ENCODE measurements around the gene UTS2R. TPM values are rescaled to one million over a fixed set of nuclear protein-coding genes. Genes with fewer than 3 reads are reported as not detected.
A peak's percentile ranks its signal among the peaks of the same experiment; 100 is the strongest.

Gene UTS2R
- not detected in 2 replicates for total RNA-seq

DNA sequence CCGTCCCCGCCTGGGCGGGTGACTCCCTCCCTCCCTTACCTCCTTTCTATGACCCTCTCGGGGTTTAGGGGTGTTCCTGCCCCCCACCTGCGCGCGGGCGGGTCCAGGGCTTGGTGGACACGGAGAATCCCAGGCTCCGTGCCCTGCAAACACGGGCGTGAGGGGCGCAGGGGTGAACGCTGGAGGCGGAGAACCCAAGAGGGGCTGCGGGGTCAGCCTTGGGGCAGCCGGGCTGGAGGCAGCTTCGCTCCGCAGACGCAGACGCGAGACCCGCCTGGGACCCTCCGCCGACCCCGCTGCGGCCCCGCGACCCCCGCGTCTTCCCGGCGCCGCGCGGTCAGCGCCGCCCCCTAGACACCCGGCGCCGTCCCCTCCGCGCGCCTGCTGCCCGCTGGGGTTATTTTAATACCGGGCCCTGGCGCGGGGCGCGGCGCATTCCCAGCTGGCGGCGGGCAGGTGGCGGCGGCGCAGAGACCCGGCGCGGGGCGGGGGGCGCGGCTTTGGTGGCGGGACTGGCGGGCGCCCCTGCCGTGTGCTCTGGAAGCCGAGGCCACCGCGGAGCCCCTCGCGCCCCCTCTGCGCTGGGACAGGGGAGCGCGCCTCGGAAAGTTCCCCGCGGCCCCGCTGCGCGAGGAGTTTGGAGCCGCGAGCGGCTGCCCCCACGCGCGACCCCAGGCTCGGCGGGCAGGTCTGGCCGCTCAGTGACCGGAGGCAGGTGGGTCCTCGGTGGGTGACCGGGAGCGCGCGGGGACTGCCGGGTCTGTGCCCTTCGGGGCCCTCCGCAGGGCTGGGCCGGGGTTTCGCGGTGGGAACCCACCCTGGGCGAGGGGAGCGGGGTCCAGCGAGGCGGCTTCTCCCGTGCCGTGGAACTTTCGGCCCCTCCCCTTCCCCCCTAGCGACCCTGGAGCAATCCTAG lies at the start of gene UTS2R:
Gene UTS2R, plus strand, starts transcription at position 433 of the 916 bp plus-strand sequence. CDS start 2,560 bp downstream, outside the sequence.
- no peak for DNase-seq (ENCODE audit: low read depth in 2 of 2)

DNA sequence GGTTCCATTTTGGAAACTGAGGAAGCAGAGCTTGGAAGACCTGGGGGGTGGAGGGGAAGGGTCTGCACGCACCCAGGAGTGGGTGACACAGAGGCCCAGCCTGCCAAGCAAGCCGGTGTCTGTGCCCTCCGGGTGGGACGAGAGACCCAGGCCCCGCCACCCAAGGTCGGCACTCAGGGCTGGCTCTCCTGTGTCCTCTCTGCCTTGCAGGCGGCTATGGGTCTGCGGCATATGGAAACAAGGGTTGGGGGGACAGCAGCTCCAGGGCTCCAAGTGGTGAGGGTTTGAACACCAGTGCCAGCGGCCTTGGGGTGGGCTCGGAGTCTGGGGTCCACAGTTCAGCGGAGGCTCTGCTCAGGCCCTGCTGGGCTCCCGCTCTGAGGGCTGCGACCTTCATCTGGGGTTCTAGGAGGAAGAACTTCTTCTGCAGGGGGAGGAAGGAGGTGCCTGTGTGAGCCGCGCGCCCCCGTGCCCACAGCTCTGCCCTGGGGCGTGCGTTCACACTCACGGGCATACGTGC lies 49.6 kb upstream of the UTS2R start:
- DNase-seq (ENCODE audit: low read depth in 2 of 2), result no peak

DNA sequence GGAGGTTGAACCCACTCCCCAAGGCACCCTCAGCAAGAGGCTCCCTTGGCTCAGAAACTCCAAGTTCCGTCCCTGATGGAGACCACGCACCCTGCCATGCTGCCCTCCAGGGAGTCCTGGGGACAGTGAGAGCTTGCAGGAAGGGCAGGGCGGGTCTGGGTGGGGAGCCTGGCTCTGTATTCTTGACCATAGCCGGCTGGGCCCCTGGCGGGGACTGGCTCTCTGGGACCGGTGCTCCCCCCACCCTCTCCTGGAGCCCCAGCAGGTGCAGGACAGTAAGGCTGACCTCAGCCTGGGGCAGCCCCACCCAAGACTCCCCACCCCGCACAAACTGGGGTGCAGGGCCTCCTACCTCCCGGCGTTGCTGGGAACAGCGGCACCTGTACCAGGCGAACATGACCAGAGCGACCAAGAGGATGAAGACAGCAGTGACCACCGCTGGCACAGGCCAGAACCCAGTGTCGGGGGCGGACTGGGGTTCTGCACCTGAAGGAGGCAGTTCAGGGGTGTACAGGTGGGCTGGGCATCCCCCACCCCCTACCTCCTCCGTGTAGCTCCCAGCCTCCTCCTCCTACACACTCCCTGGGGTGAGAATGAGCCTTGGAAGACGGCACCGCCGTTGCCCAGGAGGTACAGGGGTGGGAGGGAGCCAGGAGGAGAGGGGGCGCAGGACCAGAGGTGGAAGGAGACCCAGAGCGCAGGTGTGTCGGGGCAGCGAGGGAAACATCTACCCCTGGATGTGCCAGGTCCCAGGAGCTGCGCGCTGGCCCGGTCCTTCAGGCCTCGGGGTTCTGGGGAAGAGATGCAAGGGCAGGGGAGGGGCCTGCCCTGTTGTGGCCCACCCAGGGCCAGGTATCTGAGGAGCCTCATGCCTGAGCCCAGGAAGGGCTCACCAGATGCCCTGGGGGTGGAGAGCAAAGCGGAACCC lies 48.8 kb upstream of the UTS2R start:
- no peak for DNase-seq (ENCODE audit: low read depth in 2 of 2)

DNA sequence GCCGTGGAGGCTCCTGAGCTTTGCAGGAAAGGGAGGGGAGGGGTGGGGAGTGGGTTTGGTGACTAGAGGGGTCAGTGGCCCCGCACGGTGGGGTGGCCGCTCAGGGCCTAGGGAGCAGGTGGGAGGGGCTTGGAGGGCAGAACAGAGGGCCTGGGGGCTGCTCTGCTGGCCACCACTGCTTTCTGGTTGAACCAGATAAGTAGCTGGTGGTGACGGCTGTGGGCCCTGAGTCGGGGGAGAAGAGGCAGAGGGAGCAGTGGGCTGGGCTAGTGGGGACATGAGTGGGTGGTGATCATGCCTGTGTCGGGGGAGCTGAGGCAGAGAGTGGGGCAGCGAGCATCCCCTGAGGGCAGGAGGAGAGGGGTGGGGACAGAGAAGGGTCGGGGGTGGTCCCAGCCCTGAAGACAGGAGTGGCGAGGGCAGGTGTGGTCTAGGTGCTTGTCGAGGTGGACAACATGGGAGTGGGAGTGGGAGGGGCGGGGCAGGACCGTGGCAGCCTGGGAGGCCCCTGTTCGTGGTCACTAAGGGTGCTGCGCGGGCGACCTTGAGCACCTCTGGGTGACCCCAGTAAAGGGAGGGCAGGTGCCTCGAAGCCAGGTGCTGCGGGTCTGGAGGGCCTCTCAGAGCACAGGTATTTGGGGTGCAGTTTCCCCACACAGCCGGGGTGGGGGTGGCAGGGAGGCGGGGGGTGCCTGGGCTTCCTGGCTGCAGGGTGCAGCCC lies 47.9 kb upstream of the UTS2R start:
- no peak for DNase-seq (ENCODE audit: low read depth in 2 of 2)

DNA sequence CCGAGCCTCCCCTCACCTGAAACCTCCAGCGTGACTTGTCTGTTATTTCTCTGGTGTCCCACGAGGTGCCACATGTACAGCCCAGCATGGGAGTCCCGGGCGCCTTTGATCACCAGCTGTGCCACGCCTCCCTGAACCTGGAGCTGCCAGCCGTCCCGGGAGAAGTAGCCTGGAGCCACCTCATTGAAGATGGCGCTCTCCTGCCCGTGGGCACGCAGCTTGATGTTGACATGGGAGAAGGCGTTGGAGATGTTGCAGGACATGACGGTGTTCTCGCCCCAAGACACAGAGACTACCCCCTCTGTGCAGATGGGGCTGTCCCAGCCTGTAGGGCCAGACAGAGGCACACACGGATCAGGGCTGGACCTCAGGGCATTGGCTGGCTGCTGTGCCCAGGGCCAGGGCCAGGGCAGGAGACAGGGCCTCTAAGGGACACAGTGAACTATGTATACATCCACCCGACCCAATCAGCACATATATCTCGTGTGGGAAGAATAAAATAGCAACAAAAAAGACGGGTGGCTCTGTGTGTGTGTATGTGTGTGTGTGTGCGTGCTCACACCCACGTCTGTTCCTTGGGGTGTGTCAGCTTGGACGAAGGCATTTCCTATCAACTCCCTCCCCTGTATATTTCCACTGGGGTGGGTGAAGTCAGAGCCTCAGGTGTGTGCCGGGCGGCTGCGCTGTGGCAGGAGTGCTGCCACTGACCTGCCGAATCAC lies 46.8 kb upstream of the UTS2R start:
- no peak for DNase-seq (ENCODE audit: low read depth in 2 of 2)

DNA sequence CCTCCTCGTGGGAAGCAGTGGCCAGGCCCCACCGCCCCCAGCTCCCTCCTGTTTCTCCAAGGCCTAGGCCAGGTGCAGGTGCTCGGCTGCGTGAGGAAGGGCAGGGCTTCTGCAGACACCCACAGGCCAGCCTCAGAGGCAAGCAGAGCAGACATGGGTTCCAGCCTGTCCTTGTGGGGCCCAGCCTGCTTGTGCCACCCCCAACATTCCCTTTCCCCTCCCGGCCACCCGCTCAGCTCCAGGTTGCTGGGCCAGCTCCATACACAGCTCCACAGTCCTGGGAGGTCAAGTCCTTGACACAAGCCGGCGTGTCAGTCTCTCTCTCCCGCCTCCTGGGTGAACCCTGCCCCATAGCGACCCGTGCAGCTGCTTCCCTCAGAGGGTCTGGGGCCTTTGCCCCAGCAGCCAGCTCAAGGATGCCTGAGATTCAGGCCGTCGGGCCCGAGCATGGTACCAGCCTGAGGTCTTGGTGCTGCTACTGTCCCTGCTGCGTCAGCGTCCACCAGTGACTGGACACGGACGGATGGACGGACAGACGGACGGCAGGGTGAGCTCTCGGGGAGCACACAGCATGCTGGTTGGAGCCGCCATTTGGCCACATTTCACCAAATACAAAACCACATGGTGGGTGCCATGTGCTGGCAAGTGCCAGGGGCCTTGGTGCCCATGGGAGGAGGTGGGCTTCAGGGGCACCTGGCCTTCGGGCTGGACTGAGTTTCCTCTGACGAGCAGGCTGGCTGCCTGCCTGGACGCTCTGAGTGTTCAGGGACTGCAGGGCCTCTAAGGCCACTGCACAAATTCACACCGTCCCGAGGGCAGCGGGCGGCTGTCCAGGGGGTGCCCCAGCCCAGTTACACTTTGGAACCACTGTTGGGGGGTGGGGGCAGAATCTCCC lies 46.0 kb upstream of the UTS2R start:
- DNase-seq (ENCODE audit: low read depth in 2 of 2), result no peak

DNA sequence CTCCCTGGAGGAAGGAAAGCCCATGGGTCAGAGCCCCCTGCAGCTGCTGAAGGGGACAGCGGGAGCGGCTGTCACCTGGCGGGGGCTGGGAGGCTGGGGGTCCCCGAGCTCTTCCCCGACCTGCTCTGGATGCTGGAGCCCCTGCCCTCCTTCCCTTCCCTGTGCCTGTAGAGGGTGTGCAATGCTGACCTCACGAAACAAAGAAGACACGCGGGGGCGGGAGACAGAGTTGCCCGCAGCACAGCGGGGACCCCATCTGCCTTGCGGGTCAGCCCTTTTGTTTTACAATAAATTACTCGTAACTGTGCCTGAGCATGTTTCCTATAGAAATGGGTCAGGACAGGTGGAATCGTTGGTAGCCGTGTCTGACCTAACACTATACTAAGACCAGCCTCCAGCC lies 44.3 kb upstream of the UTS2R start:
- no peak for DNase-seq (ENCODE audit: low read depth in 2 of 2)

DNA sequence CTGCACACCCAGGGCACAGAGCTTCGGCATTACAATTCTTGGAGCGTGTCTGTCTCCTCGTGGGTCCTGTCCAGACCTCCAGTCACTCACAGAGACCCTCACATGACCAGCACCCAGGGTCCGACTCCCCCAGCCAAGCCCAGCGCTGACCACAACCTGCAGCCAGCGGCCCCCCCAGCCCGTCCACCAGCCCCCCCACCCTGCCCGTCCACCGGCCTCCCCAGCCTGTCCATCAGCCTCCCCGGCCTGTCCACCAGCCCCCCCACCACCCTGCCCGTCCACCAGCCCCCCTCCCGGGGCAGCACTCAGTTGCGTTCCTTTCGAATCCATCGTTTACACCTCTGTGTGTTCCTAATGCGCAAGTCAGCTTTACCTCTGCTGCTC lies 43.8 kb upstream of the UTS2R start:
- no peak for DNase-seq (ENCODE audit: low read depth in 2 of 2)

DNA sequence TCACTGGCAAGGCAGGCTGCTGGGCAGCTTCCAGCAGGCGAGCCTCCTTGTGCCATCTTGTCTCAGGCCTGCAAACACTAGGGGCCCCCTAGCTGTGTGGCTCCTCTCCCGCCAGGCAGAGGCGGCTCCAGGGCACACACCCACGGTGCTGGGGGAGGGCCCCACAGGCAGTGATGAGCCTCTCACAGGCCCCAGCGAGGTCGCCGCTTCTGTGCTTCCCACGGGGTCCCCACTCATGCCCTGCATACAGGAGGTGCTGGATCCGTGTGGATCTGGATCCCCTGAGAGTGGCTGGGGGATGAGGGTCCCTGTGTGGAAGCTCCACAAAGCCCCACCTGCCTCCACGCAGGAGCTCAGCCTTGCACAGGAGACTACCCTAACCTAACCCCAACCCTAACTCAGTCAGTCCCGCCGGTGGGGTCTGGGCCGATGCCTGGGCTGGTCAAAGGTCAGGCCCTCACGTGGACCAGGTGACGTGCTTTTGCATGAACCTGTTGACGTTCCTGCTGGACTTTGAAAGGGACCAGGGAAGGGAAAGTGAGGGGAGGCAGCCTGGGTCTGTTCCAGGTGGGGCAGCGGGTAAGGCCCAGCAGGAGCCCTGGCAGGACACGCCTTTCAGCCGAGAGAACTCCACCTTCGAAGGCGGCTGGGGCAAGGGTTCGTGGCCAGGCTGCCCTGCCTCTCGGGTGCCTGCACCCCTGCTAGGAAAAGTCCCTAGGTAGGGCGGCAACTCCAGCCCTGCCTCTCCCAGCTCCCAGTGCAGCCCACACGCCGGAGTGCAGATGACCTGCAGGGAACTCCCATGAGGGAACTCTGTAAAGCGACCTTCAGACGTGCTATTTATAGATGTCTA lies 43.2 kb upstream of the UTS2R start:
- DNase-seq (ENCODE audit: low read depth in 2 of 2), result no peak

DNA sequence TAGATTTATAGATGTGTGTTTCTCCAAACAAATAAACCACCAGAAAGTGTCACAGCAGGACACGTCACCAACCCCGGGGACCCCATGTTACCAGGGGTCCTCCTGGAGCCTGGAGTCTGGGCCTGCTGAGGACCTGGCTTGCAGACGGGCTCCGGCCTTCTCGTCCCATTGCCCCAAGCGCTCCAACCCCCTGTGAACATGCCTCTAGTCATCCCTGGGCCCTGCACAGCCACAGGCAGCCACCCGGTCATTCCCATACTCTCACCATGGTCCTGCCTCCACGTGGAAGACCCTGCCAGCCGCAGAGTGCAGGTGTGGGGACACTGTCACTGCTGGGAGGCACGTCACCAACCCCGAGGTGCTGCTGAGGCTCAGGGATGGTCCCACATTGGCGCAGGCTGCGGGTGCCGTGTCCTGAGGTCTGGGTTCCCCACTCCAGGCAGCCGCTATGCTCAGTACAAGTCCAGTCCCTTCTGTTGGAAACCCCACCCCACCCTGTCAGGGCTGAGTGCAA lies 42.5 kb upstream of the UTS2R start:
- DNase-seq (ENCODE audit: low read depth in 2 of 2), result no peak

DNA sequence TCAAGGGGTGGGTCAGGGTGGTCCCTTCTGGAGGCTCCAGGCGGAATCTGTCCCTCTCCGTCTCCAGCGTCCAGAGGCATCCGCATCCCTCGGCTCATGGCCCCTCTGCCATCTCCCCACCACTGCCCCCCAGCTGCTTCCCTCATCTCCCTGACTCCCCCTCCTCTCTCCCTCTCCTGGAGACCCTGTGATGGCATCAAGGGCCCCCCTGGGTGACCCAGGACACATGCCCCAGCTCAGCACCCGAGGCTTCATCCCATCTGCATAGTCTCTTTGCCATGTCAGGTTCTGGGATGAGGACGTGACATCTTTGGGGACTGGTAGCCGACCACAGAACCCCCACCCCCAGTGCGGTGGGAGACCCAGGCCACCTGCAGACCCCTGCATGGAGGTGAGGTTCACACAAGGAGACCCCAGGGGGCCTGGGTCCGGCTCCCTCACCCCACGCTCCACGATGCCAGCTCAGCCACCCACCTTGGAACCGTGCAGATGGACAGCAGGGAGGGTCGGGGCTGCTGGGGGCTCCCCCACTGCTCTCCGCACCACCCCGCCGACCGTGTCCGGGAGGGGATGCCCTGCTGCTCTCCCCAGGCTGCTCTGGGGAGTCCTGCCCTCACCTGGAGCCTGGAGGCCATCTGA lies 41.8 kb upstream of the UTS2R start:
- no peak for DNase-seq (ENCODE audit: low read depth in 2 of 2)

DNA sequence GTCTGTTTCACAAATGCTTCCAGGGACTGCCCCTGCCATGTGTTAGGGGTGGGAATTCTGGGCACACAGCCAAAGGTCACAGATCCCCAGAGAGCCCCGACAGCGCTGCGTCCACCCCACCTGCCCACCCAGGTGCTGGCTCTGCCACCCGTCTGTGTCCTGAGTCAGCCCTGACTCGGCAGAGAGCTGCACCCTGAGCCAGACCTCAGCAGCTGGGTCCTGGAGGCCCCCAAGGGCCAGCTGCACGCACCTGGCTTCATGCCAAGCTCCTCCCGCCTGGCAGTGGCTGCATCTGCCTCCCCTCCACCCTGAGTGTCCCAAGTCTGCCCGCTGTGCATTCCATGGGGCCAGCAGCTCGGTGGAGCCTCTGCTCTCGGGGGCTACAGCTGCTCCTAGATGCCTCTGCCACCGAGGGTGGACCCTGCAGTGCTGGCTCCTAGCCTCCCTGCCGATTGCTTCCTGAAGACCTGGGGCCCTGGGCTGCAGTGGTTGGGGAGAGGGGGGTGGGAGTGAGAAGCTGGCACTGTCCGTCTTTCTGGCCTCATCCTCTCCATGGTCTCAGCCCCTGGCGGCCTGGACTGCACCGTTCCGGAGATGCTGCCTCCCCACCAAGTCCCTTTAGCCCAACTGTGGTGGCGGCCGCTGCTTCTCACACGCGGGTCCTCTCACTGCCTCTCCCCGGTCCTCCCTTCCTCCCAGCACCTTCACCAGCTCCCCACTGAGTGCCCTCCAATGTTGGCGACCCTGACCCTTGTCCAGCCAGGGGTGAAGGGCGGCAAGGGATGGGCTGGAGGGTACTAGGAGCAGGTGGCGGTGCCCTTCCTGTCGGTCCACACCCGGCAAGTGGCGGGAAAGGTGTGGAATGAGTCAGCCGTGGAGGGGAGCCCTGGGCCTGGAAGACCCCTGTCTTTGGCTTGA lies 41.0 kb upstream of the UTS2R start:
- peak; percentile 31 to 53 for DNase-seq (ENCODE audit: low read depth in 2 of 2)

DNA sequence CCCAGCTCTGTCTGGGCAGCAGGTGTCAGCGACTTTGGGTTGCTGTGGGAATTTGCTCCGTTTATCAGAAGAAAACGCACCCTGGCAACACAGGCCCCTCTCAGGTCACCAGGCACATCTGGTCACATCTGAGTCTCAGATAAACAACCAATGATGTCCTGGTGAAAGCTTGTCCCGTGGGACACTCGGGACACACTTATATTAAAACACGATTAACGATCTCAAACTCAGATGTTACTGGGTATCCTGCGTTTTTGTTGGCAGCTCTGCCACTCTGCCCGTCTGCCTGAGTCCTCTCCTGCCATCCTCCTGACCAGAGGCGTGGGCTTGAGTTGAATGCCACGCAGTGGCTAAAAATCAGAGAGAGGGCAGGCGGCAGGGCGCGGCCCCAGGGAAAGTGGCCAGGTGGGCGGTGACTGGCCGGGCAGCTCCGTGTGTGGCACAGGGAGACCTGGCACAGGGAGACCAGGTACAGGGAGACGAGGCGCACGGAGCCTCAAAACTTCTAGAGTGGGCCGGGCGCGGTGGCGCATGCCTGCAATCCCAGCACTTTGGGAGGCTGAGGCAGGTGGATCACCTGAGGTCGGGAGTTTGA lies 40.1 kb upstream of the UTS2R start:
- DNase-seq (ENCODE audit: low read depth in 2 of 2), result no peak

DNA sequence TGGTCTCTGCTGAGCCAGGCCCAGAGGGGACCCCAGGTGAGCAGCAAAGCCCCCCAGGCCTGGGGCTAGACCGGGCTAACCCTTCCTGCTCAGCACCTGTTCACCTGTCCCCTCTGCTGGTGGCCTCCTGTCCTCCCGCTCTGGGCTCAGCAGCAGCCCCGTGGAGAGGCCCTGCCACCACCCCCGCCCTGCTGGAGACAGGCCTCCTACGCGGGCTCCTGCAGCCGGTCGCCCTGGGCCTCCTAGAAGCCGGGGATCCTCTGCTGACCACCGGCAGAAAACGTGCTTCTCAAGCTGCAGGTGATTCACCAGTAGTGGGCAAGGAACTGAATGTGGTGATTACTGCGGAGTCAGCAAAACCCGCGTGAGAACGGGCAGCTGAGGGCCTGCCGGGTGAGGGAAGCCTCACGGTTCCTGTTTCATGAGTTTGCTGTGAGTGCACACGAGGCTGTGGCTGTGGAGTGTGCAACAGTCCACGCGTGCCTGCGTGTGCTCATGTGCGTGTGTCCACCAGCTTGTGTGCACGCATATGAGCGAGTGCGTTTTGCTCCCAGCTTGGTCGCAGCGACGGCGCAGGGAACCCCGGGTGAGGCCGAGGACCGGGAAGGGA lies 38.8 kb upstream of the UTS2R start:
- peak; percentile 11 to 29 for DNase-seq (ENCODE audit: low read depth in 2 of 2)

DNA sequence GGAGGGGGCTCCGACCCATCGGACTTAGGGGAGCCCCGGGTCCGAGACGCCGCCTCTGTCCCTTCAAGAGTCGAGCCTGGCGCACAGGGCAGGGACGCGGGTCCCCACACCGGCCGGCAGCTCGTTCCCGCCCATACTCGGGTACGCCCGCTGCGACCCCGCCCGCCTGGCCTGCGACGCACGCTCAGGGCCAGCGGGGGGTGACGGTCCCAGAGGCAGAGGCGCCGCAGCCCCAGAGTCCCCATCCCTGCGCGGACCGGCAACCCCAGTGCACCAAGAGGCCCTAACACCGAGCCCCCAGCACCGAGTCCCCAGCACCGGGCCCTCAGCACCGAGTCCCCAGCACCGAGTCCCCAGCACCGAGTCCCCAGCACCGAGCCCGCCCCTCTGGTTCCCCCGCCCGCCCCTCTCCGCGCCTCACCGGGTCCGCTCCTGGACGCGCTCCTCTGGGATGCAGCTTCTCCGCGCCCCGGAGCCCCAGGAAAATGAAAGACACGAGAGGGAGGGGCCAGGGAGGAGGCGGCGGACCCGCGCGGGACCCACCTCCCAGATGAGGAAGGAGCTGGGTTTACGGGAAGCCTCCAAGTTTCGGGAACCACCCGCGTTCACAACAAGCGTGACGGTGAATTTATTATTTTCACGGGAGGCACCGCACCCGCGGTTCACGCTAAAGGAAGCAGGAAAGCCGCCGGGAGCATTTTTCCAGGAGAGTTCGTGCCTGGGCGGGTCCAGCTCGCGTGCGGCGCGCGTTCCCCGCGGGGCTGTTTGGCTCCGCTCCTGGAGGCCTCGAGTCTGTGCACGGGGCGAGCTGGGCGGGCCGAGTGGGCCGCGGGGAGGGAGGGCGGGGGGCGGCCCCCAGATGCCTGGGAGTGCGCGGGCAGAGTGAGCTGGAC lies 38.0 kb upstream of the UTS2R start, which contains the start of gene SECTM1:
Gene SECTM1, minus strand, starts transcription at position 488 of the 893 bp plus-strand sequence. CDS start 6,526 bp downstream, outside the sequence.
- peak; percentile 28 to 74 for DNase-seq (ENCODE audit: low read depth in 2 of 2)

Data from lung microvascular endothelial cell (primary cell).